GM12873 (cell line): ENCODE data around the gene ATP2A3.

Source experiments
- CTCF ChIP-seq: IDR thresholded peaks from 2 replicates; pipeline ENCODE4 v1.5.1; 2012; ENCODE audit warnings: low read depth, mild to moderate bottlenecking, moderate library complexity, low read length, control low read depth; ENCODE audit not compliant: insufficient read depth; ENCODE audit errors: missing control alignments

The ATP2A3 gene

GRCh38 chr17:3982541-3983017 is 18.3 kb upstream of the ATP2A3 start:
- no peak for TF ChIP-seq CTCF

- no peak for TF ChIP-seq CTCF
These were observed 17.9 kb upstream of the ATP2A3 start for GRCh38 chr17:3982113-3982512.

- no peak for TF ChIP-seq CTCF
These were observed 17.2 kb upstream of the ATP2A3 start for GRCh38 chr17:3981455-3981854.

GRCh38 chr17:3980381-3981014 is 16.3 kb upstream of the ATP2A3 start:
- TF ChIP-seq CTCF: no peak

- TF ChIP-seq CTCF: no peak
These were observed 15.0 kb upstream of the ATP2A3 start for GRCh38 chr17:3979290-3979611.

- TF ChIP-seq CTCF: no peak
These were observed 14.4 kb upstream of the ATP2A3 start for GRCh38 chr17:3978421-3979289.

- TF ChIP-seq CTCF: no peak
These were observed 13.2 kb upstream of the ATP2A3 start for GRCh38 chr17:3977387-3977786.
